ENCODE data around the gene HMCN2.

Gene HMCN2

GRCh38 chr9:130365323-130365721, 99.8 kb downstream of the HMCN2 start:
- TF ChIP-seq, protein P1, sequence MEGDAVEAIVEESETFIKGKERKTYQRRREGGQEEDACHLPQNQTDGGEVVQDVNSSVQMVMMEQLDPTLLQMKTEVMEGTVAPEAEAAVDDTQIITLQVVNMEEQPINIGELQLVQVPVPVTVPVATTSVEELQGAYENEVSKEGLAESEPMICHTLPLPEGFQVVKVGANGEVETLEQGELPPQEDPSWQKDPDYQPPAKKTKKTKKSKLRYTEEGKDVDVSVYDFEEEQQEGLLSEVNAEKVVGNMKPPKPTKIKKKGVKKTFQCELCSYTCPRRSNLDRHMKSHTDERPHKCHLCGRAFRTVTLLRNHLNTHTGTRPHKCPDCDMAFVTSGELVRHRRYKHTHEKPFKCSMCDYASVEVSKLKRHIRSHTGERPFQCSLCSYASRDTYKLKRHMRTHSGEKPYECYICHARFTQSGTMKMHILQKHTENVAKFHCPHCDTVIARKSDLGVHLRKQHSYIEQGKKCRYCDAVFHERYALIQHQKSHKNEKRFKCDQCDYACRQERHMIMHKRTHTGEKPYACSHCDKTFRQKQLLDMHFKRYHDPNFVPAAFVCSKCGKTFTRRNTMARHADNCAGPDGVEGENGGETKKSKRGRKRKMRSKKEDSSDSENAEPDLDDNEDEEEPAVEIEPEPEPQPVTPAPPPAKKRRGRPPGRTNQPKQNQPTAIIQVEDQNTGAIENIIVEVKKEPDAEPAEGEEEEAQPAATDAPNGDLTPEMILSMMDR (conservative IDR thresholded peaks at IDR 0.05), result no peak
- TF ChIP-seq ZFX (IDR thresholded peaks at IDR 0.05), result no peak
- no peak overlapping the region for H3K27ac ChIP-seq

DNA sequence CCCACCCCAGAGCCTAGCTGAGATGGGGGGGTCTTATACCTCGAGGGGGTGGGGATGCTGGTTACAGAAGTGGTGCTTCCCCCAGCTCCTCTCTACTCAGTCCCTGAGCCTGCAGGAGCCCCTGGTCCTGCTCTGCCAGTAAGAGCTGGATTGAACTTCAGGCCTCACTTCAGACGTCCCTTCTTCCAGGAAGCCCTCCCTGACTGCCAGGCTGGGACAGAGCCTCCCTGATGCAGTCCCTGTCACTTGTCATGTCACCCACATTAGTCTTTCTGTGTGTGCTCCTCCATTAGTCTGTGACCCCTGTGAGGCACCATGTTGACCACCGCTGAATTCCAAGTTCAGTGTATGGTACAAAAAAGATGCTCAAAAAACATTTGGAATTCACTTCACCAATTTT, 100.5 kb downstream of the HMCN2 start:
- TF ChIP-seq ZFX (IDR thresholded peaks at IDR 0.05), result no peak
- TF ChIP-seq, protein P1 (conservative IDR thresholded peaks at IDR 0.05), result no peak
- no peak overlapping the region for H3K27ac ChIP-seq

DNA sequence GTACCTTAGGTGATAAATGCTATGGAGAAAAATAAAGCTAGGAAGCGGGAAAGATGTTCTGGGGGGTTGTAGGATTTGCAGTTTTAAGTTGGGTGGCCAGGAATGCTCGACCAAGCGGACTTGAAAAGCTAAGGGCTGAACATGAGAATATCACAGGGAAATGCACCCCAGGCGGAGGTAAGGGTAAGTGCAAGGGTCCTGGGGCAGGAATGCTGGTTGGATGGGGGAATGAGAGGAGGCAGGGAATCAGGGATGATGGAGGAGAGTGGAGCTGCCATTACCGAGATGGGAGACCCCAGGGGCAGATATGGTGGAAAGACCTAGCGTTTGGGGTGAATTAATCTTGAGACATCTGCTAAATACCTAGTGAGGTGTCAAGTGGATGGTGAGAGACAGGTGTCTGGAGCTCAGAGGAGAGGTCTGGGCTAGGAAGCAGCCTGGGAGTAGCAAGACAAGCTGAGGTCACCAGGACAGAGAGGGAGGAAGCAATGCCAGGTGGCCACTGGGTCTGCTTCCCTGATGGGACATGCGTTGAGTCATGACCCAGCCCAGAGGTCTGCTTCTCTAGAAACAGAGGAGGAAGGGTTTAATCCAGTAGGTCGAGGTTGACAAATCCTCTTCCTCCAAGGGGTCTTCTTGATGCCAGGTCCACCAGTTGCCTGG, 101.5 kb downstream of the HMCN2 start:
- H3K27ac ChIP-seq, result no peak overlapping the region
- TF ChIP-seq ZFX (IDR thresholded peaks at IDR 0.05), result no peak
- TF ChIP-seq, protein P1 (conservative IDR thresholded peaks at IDR 0.05), result no peak

DNA sequence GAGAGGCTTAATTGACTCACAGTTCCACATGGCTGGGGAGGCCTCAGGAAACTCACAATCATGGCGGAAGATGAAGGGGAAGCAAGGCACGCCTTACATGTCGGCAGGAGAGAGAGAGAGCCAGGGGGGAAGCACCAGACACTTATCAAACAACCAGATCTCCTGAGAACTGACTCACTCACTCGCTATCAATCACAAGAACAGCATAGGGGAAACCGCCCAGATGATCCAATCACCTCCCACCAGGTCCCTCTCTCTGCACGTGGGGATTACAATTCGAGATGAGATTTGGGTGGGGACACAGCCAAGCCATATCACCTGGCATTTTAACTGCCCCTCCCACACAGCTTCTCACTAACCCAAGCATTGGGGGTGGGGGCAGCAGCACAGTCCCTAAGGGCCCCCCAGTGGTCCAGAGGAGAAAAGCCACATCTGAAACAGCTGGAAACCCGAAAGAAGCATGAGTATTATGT, 103.1 kb downstream of the HMCN2 start:
- TF ChIP-seq ZFX (IDR thresholded peaks at IDR 0.05), result no peak
- TF ChIP-seq, protein P1 (conservative IDR thresholded peaks at IDR 0.05), result no peak
- no peak overlapping the region for H3K27ac ChIP-seq

DNA sequence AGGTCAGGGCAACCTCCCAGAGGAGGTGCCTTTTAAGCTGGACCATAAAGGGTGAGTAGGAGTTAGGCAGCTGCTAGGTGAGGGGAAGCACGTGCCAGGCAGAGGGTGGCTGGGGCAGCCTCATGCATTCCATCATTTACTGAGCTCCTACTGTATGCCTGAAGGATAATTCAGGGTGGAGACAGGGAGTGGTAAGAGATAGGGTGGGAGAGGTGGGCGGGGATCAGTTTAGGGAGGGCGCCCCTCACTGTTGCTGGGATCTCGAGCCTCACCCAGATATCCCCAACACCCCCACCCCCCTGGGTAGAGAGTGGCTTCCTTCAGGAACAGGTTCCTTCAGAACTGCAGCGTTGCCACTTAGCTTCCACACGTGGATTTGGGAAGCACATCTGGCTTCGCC, 104.7 kb downstream of the HMCN2 start:
- H3K27ac ChIP-seq, result no peak overlapping the region
- TF ChIP-seq ZFX (IDR thresholded peaks at IDR 0.05), result no peak
- TF ChIP-seq, protein P1 (conservative IDR thresholded peaks at IDR 0.05), result no peak

GRCh38 chr9:130371196-130371966, 105.8 kb downstream of the HMCN2 start:
- no peak overlapping the region for H3K27ac ChIP-seq
- TF ChIP-seq, protein P1 (conservative IDR thresholded peaks at IDR 0.05), result no peak
- no peak for TF ChIP-seq ZFX (IDR thresholded peaks at IDR 0.05)

DNA sequence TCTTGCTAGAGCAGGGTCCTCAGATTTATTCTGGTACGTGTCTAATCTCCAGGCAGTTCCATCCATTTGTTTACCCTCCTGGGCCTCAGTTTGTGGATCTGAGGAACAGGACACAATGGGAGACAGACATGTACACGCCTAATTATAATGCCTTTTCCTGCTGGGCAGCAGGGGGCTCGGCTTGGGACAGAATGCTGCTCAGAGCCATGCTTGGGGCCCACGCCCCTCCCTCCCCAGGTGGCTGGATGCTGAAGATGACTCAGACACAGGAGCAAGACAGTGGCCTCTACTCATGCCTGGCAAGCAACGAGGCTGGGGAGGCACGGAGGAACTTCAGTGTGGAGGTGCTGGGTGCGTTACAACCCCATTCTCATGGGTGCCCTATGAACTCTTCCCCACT, 106.5 kb downstream of the HMCN2 start:
- H3K27ac ChIP-seq, result no peak overlapping the region
- TF ChIP-seq, protein P1 (conservative IDR thresholded peaks at IDR 0.05), result no peak
- TF ChIP-seq ZFX (IDR thresholded peaks at IDR 0.05), result no peak
